IMR-90 (cell line): ENCODE results near the gene NTSR1. TPM values are rescaled to one million over a fixed set of nuclear protein-coding genes. Genes with fewer than 3 reads are reported as not detected.

Experiments
- ATAC-seq: fragments of 200-7000 bp; cut with Tn5 transposase; 2 replicates; pipeline ENCODE4 v1.9.1; 2020; ENCODE audit warnings: low read depth, mild to moderate bottlenecking, moderate library complexity
- BruUV-seq: library from RNA; stranded (reverse); fragments of 400-500 nt; replicated peaks from 2 replicates; lab custom pipeline; 2021; lab: Mats Ljungman, UMichigan
- CTCF ChIA-PET: fragments of 300-600 bp; formaldehyde crosslinking; extraction: SDS; loops from one replicate; lab custom pipeline; 2021; ENCODE audit warnings: antibody characterized with exemption; lab: Yijun Ruan, JAX
- POLR2A ChIA-PET: fragments of 300-600 bp; sonication (Branson Sonifier 250); formaldehyde crosslinking; loops from one replicate; lab custom pipeline; 2022; ENCODE audit warnings: antibody characterized with exemption; ENCODE audit not compliant: unreplicated experiment; lab: Charles Lee
- DNase-seq: peaks from one replicate; pipeline ENCODE4 v3.0.0; 2013
- H2AFZ ChIP-seq: replicated peaks from 2 replicates; pipeline ENCODE3; 2013; ENCODE audit warnings: low read length, mild to moderate bottlenecking; ENCODE audit not compliant: poor library complexity
- H2AK5ac ChIP-seq: 2 replicates; pipeline ENCODE4 v1.6.1; 2013; ENCODE audit warnings: low read depth, low read length, inconsistent platforms
- H2AK9ac ChIP-seq: replicated peaks from 2 replicates; pipeline ENCODE3; 2013; ENCODE audit warnings: mild to moderate bottlenecking, low read depth, low read length, moderate library complexity; ENCODE audit not compliant: poor library complexity
- H2BK120ac ChIP-seq: 2 replicates; pipeline ENCODE4 v1.6.1; 2013; ENCODE audit warnings: low read depth, low read length, inconsistent platforms
- H2BK15ac ChIP-seq: 3 replicates; pipeline ENCODE4 v1.6.1; 2013; ENCODE audit warnings: low read depth, low read length, inconsistent platforms
- H2BK20ac ChIP-seq: 2 replicates; pipeline ENCODE4 v1.6.1; 2013; ENCODE audit warnings: low read depth, mild to moderate bottlenecking, inconsistent platforms, low read length, moderate library complexity
- H2BK5ac ChIP-seq: 2 replicates; pipeline ENCODE4 v1.6.1; 2013; ENCODE audit warnings: mild to moderate bottlenecking, low read depth, low read length, inconsistent platforms; ENCODE audit not compliant: poor library complexity, severe bottlenecking
- H3K14ac ChIP-seq: replicated peaks from 2 replicates; pipeline ENCODE4 v1.6.1; 2013; ENCODE audit warnings: low read depth, low read length, inconsistent platforms
- H3K18ac ChIP-seq: 2 replicates; pipeline ENCODE4 v1.6.1; 2013; ENCODE audit warnings: low read depth, low read length, control low read depth
- H3K23ac ChIP-seq: 2 replicates; pipeline ENCODE4 v1.6.1; 2013; ENCODE audit warnings: low read depth, low read length, inconsistent platforms
- H3K27ac ChIP-seq: 2 replicates; pipeline ENCODE4 v1.5.1; 2013; ENCODE audit warnings: mild to moderate bottlenecking, control low read depth, low read length; ENCODE audit not compliant: insufficient read depth
- H3K27me3 ChIP-seq: 2 replicates; pipeline ENCODE4 v1.6.1; 2013; ENCODE audit warnings: low read length; ENCODE audit not compliant: control insufficient read depth, insufficient read depth
- H3K36me3 ChIP-seq: 2 replicates; pipeline ENCODE4 v1.6.1; 2013; ENCODE audit warnings: low read length, mixed read lengths; ENCODE audit not compliant: control insufficient read depth, insufficient read depth
- H3K4ac ChIP-seq: 2 replicates; pipeline ENCODE4 v1.6.1; 2013; ENCODE audit warnings: low read depth, low read length, inconsistent platforms
- H3K4me1 ChIP-seq: 2 replicates; pipeline ENCODE4 v1.6.1; 2013; ENCODE audit warnings: low read length, mixed read lengths; ENCODE audit not compliant: control insufficient read depth, insufficient read depth
- H3K4me2 ChIP-seq: 2 replicates; pipeline ENCODE4 v1.6.1; 2013; ENCODE audit warnings: low read depth, mild to moderate bottlenecking, control low read depth, low read length, moderate library complexity
- H3K4me3 ChIP-seq: 2 replicates; pipeline ENCODE4 v1.5.1; 2013; ENCODE audit warnings: low read depth, mild to moderate bottlenecking, control low read depth, low read length, moderate library complexity; ENCODE audit not compliant: insufficient read depth
- H3K56ac ChIP-seq: 2 replicates; pipeline ENCODE4 v1.6.1; 2013; ENCODE audit warnings: low read length, inconsistent platforms; ENCODE audit not compliant: insufficient read depth; ENCODE audit errors: extremely low read depth
- H3K79me1 ChIP-seq, 2 experiments: 2 replicates each; pipeline ENCODE4 v1.6.1; 2013; ENCODE audit warnings: low read length in 2 of 2, inconsistent platforms in 1 of 2, low read depth in 1 of 2
- H3K9ac ChIP-seq: 2 replicates; pipeline ENCODE4 v1.6.1; 2013; ENCODE audit warnings: low read depth, low read length, control low read depth
- H3K9me1 ChIP-seq: 2 replicates; pipeline ENCODE4 v1.6.1; 2013; ENCODE audit warnings: low read length, inconsistent platforms; ENCODE audit not compliant: insufficient read depth
- H3K9me3 ChIP-seq: 2 replicates; pipeline ENCODE4 v1.6.1; 2013; ENCODE audit warnings: low read length; ENCODE audit not compliant: control insufficient read depth, insufficient read depth
- H4K20me1 ChIP-seq: 2 replicates; pipeline ENCODE4 v1.6.1; 2013; ENCODE audit warnings: low read length, inconsistent platforms; ENCODE audit not compliant: insufficient read depth
- H4K5ac ChIP-seq: 2 replicates; pipeline ENCODE4 v1.6.1; 2013; ENCODE audit warnings: mild to moderate bottlenecking, low read depth, low read length, control low read depth
- H4K8ac ChIP-seq, 2 experiments: 2 replicates each; pipeline ENCODE4 v1.6.1; 2013; ENCODE audit warnings: low read depth in 2 of 2, low read length in 2 of 2, control low read depth in 1 of 2, inconsistent platforms in 1 of 2
- H4K91ac ChIP-seq: 2 replicates; pipeline ENCODE4 v1.6.1; 2013; ENCODE audit warnings: low read depth, low read length, inconsistent platforms; ENCODE audit not compliant: insufficient read depth
- BHLHE40 ChIP-seq: fragments of 150-350 bp; IDR thresholded peaks from 2 replicates; pipeline ENCODE4 v1.6.1; 2016; ENCODE audit warnings: mild to moderate bottlenecking, low read depth, low read length
- CEBPB ChIP-seq: IDR thresholded peaks from 2 replicates; pipeline ENCODE4 v1.6.1; 2012; ENCODE audit warnings: low read depth, low read length, improper control_type of control experiment
- MXI1 ChIP-seq: IDR thresholded peaks from 2 replicates; pipeline ENCODE4 v1.6.1; 2012; ENCODE audit warnings: low read depth, mild to moderate bottlenecking, low read length, moderate library complexity, borderline replicate concordance
- NFE2L2 ChIP-seq: fragments of 150-350 bp; IDR thresholded peaks from 2 replicates; pipeline ENCODE4 v1.6.1; 2016; ENCODE audit warnings: low read depth, mild to moderate bottlenecking, low read length
- POLR2A ChIP-seq: IDR thresholded peaks from 2 replicates; pipeline ENCODE4 v1.6.1; 2012; ENCODE audit warnings: mild to moderate bottlenecking, low read depth, low read length
- WGBS, 2 experiments: methylation state at CpG; one replicate each; pipeline versions ENCODE4 v1.1.5 to v1.1.7; 2013; ENCODE audit warnings: missing lambda C conversion rate in 2 of 2; ENCODE audit not compliant: insufficient read length in 1 of 2; ENCODE audit errors: extremely low coverage in 2 of 2; 5-methylcytosine and 5-hydroxymethylcytosine counted together
- dilution Hi-C: fragments of 300-500 bp; cut with HindIII; formaldehyde crosslinking; loops from one replicate; pipeline ENCODE4 v1.14.3; 2018; ENCODE audit warnings: low sequenced_read_pairs; ENCODE audit not compliant: unreplicated experiment
- in situ Hi-C: fragments of 300-500 bp; cut with MboI; formaldehyde crosslinking; loops from 3 replicates; pipeline ENCODE4 v1.14.3; 2019; ENCODE audit warnings: low sequenced_read_pairs, inconsistent platforms, mixed read lengths
- intact Hi-C: fragments of 100-400 bp; cut with micrococcal nuclease; formaldehyde crosslinking; loops from 2 replicates; pipeline ENCODE4 v1.10.0; 2022
- polyA plus RNA-seq, 3 experiments: library from polyadenylated mRNA; depleted of rRNA; stranded (reverse); fragments of >200 nt; gene quantifications; 2 replicates each; pipeline ENCODE4 v1.2.3, GENCODE V29; 2012; ENCODE audit warnings: low replicate concordance in 1 of 3
- total RNA-seq: library from RNA; depleted of rRNA; stranded (reverse); fragments of >200 nt; gene quantifications from 2 replicates; pipeline ENCODE4 v1.2.3, GENCODE V29; 2012
- TF ChIP-seq, protein P1 (sequence below): conservative IDR thresholded peaks from 2 replicates; pipeline ENCODE4 v1.5.1; 2012; ENCODE audit warnings: mild to moderate bottlenecking, low read depth, low read length, improper control_type of control experiment
- TF ChIP-seq, protein P2 (sequence below): fragments of 150-350 bp; IDR thresholded peaks from 2 replicates; pipeline ENCODE4 v1.6.1; 2016; ENCODE audit warnings: low read depth, mild to moderate bottlenecking, low read length, moderate library complexity, borderline replicate concordance
- TF ChIP-seq, protein P3 (sequence below): fragments of 150-350 bp; IDR thresholded peaks from 2 replicates; pipeline ENCODE4 v1.6.1; 2017; ENCODE audit warnings: mild to moderate bottlenecking, antibody characterized with exemption, low read length, low read depth

NTSR1 gene
- total and polyA plus RNA-seq, 2 of the 4 experiments (the other 2 are of a cell fraction): 0.54 to 1.8 TPM

DNA sequence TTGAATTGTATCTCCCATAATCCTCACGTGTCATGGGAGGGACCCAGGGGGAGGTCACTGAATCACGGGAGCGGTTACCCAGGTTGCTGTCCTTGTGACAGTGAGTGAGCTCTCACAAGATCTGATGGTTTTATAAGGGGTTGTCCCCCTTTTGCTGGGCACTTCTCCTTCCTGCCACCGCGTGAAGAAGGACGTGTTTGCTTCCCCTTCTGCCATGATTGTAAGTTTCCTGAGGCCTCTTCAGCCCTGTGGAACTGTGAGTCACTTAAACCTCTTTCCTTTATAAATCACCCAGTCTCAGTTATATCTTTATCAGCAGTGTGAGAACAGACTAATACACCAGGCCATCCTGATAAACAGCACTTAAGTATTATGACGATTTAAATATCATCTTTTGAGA, 78.7 kb downstream of the NTSR1 start:
- CTCF ChIA-PET: no interaction called here
- H4K20me1 ChIP-seq: 0 out of 2 replicates have a peak, but pooled peaks cover 6% of the 10 kb centered on the region
- no peak overlapping the region for H3K4me2 ChIP-seq
- no TSS peak for BruUV-seq
- H3K27ac ChIP-seq: no peak overlapping the region
- no peak for ATAC-seq
- H3K4me3 ChIP-seq: no peak overlapping the region
- no peaks in the 10 kb centered on the region for H3K79me1 ChIP-seq
- H3K9me1 ChIP-seq: peaks cover 4% of the 10 kb centered on the region
- no peak overlapping the region for H2BK120ac ChIP-seq
- POLR2A ChIA-PET: no interaction called here
- peaks cover 8% of the 10 kb centered on the region for H3K4me1 ChIP-seq
- no peak overlapping the region for H2BK5ac ChIP-seq
- no peak overlapping the region for H4K5ac ChIP-seq
- no peaks in the 10 kb centered on the region for H3K9me3 ChIP-seq
- H3K23ac ChIP-seq: no peak overlapping the region
- intact Hi-C loops (no loop called here), dilution Hi-C loops (no loop called here), in situ Hi-C loops (no loop called here)
- H2BK15ac ChIP-seq: no peak overlapping the region
- H2BK20ac ChIP-seq: no peak overlapping the region
- H3K9ac ChIP-seq: no peak overlapping the region
- TF ChIP-seq, protein P1, sequence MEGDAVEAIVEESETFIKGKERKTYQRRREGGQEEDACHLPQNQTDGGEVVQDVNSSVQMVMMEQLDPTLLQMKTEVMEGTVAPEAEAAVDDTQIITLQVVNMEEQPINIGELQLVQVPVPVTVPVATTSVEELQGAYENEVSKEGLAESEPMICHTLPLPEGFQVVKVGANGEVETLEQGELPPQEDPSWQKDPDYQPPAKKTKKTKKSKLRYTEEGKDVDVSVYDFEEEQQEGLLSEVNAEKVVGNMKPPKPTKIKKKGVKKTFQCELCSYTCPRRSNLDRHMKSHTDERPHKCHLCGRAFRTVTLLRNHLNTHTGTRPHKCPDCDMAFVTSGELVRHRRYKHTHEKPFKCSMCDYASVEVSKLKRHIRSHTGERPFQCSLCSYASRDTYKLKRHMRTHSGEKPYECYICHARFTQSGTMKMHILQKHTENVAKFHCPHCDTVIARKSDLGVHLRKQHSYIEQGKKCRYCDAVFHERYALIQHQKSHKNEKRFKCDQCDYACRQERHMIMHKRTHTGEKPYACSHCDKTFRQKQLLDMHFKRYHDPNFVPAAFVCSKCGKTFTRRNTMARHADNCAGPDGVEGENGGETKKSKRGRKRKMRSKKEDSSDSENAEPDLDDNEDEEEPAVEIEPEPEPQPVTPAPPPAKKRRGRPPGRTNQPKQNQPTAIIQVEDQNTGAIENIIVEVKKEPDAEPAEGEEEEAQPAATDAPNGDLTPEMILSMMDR: no peak
- TF ChIP-seq, protein P2, sequence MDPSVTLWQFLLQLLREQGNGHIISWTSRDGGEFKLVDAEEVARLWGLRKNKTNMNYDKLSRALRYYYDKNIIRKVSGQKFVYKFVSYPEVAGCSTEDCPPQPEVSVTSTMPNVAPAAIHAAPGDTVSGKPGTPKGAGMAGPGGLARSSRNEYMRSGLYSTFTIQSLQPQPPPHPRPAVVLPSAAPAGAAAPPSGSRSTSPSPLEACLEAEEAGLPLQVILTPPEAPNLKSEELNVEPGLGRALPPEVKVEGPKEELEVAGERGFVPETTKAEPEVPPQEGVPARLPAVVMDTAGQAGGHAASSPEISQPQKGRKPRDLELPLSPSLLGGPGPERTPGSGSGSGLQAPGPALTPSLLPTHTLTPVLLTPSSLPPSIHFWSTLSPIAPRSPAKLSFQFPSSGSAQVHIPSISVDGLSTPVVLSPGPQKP: no peak
- TF ChIP-seq NFE2L2: no peak
- no peak for TF ChIP-seq BHLHE40
- TF ChIP-seq POLR2A: no peak
- TF ChIP-seq, protein P3, sequence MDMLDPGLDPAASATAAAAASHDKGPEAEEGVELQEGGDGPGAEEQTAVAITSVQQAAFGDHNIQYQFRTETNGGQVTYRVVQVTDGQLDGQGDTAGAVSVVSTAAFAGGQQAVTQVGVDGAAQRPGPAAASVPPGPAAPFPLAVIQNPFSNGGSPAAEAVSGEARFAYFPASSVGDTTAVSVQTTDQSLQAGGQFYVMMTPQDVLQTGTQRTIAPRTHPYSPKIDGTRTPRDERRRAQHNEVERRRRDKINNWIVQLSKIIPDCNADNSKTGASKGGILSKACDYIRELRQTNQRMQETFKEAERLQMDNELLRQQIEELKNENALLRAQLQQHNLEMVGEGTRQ: no peak
- no peak for TF ChIP-seq MXI1
- TF ChIP-seq CEBPB: no peak
- WGBS, 2 experiments: no CpG with 5 or more reads among the region's 7 CpGs
- H3K18ac ChIP-seq: no peak overlapping the region
- H4K91ac ChIP-seq: no peak overlapping the region
- no peaks in the 10 kb centered on the region for H3K36me3 ChIP-seq
- H2AFZ ChIP-seq: no peak overlapping the region
- H3K14ac ChIP-seq: no peak overlapping the region
- no peak overlapping the region for H3K4ac ChIP-seq
- no peak overlapping the region for H2AK5ac ChIP-seq
- DNase-seq: no peak
- peaks cover 2% of the 10 kb centered on the region; the same call in 1 of the 2 replicates for H3K27me3 ChIP-seq
- H3K56ac ChIP-seq: no peak overlapping the region
- no peak overlapping the region for H2AK9ac ChIP-seq
- no peak overlapping the region for H4K8ac ChIP-seq
